ENCODE results near the gene HLA-DMB.

Gene HLA-DMB

GRCh38 chr6:32940656-32941213 is at the start of gene HLA-DMB:
HLA-DMB (minus strand) TSS chr6:32941028; CDS start chr6:32940807, 221 bp downstream.
- TF ChIP-seq GATA2 (IDR thresholded peaks at IDR 0.05; ENCODE audit: low read depth, low read length) (no peak), GATA3 (IDR thresholded peaks at IDR 0.05; ENCODE audit: low read depth, low read length) (no peak)

DNA sequence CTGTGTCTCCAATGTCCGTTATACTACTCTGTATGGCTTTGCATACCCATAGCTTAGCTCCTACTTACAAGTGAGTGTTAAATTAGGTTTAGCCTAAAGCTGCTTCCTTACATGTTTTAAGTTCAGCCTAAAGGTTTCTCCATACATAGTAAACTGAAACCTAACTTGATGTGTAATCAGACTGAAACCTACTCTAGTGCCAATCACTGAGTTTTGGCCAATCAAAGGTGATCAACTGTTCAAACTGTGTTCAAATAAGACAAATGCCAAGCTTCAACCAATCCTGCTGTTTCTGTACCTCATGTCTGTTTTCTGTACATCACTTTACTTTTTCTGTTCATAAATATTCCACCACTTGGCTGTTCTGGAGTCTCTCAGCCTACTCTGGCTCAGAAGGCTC is 48.5 kb upstream of the HLA-DMB start:
- TF ChIP-seq GATA3 (IDR thresholded peaks at IDR 0.05; ENCODE audit: low read depth, low read length) (no peak), GATA2 (IDR thresholded peaks at IDR 0.05; ENCODE audit: low read depth, low read length) (no peak)

- TF ChIP-seq GATA3 (IDR thresholded peaks at IDR 0.05; ENCODE audit: low read depth, low read length) (no peak), GATA2 (IDR thresholded peaks at IDR 0.05; ENCODE audit: low read depth, low read length) (no peak)
Measured at GRCh38 chr6:32984622-32985389, 44.0 kb upstream of the HLA-DMB start.

DNA sequence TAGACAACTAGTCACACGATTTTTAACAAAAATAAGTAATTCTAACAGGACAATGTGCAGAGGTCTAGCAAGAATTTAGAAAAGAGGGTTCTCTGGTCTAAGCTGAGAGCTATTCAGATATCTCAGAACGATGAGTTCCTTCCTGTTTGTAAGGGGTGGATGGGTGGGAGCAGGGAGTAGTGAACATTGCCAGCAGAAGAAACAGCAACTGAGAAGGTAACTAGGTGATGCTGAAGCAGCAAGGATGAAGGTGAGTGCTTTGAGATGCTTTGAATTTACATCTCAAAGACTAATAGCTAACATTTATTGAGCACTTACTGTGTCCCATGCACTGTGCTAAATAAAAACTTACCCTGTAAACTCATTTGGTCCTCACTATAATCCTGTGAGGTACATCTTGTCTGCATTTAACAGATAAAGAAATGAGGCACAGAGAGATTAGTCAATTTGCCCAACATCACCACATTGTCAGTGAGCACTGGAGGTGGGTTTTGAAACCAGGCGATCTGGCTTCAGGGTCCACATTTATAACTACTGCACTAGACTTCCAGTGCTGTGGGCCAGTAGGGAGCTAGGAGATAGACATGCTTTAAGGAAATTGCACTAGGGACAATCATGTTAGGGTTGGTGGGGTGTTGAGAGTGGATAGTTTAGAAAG is 43.3 kb upstream of the HLA-DMB start:
- TF ChIP-seq GATA3 (IDR thresholded peaks at IDR 0.05; ENCODE audit: low read depth, low read length) (no peak), GATA2 (IDR thresholded peaks at IDR 0.05; ENCODE audit: low read depth, low read length) (no peak)

DNA sequence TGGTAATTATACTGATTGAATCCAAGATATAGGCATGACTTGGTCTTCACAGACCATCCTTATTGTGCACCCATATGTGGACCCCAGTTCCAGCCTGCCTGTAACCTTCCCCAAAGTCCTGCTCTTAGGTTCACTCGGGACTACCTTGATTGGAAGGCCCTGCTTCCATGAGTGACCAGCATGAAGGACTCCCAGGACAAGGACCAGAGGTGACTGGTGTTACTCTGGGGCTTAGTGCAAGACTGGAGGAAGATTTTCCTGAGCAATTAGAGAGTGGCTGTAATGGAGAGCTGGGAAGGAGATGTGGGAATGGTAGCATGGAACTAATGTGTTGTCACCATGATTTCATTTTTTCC is 42.6 kb upstream of the HLA-DMB start:
- no peak for TF ChIP-seq GATA3 (IDR thresholded peaks at IDR 0.05; ENCODE audit: low read depth, low read length)
- TF ChIP-seq GATA2 (IDR thresholded peaks at IDR 0.05; ENCODE audit: low read depth, low read length) = no peak

DNA sequence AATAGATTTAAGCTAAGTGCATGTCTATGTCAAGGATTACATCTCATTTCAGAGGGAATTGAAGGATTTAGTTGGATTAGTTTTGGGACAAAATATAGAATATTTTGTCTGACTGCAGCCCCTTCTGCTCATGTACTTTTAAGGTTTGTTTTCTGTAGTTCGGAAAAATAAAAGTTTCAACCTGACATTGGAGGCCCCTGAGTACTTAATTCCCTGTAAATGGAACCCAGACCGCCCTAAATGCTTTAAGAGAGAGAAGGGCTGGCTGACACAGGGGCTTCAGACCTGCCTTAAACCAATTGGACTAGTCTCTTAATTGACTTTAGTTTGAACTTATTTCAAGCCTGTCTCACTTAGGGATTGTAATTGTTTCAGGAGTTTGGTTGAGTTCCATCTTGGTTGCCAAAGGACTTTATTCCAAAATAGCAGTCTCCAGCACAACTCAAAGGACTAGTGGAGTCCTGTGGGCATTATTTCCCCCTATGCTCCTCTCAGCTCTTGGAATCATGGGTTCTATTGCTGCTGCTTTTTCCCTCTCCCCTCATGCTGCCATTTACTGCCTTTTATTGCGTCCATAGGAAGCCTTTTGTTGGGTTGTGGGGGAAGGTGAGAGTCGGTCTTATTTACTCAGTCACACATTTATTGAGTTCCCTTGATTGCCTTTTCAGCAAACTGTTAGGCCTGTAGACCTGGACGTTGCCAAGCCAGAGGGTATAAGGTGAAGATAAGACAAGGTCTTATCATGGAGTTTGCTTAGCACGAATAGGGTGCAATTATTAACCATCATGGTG is 42.1 kb upstream of the HLA-DMB start:
- no peak for TF ChIP-seq GATA2 (IDR thresholded peaks at IDR 0.05; ENCODE audit: low read depth, low read length)
- TF ChIP-seq GATA3 (IDR thresholded peaks at IDR 0.05; ENCODE audit: low read depth, low read length) = no peak

DNA sequence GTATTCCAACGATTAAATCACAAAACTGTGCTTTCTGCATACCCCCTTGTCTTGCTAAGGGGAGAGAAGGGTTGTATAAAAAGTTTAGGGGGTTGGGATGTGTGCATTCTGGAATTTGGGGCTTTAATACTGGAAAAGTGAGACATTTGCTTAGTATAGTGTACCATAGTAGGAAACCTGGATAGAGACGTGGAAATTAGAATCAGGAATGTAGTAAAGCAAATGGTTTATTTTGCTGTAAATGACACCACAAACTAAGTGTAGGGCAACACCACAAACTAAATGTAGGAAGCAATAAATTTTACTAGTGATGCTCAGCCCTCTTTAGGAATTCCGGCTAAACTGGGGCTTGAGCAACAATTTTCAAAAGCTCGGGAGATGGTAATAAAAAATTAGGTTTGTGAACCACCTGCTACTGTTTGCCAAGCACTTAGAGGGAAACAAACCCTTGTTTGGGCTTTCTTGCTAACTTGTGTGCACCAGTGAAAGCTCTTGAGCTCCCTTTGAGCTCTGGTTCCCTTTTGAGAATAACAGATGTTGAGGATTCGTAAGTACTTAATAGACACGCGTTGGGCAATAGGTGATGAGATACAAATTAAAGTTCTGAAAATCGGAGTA is 41.4 kb upstream of the HLA-DMB start:
- TF ChIP-seq GATA3 (IDR thresholded peaks at IDR 0.05; ENCODE audit: low read depth, low read length) (no peak), GATA2 (IDR thresholded peaks at IDR 0.05; ENCODE audit: low read depth, low read length) (no peak)

DNA sequence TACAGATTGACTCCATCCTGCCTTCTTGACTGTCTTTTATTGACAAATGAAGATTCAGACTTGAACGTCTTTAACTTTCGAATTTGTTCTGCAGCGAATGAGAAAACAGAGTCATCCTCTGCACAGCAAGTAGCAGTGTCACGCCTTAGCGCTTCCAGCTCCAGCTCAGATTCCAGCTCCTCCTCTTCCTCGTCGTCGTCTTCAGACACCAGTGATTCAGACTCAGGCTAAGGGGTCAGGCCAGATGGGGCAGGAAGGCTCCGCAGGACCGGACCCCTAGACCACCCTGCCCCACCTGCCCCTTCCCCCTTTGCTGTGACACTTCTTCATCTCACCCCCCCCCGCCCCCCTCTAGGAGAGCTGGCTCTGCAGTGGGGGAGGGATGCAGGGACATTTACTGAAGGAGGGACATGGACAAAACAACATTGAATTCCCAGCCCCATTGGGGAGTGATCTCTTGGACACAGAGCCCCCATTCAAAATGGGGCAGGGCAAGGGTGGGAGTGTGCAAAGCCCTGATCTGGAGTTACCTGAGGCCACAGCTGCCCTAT is 39.7 kb upstream of the HLA-DMB start:
- TF ChIP-seq GATA3 (IDR thresholded peaks at IDR 0.05; ENCODE audit: low read depth, low read length) (no peak), GATA2 (IDR thresholded peaks at IDR 0.05; ENCODE audit: low read depth, low read length) (no peak)

- TF ChIP-seq GATA2 (IDR thresholded peaks at IDR 0.05; ENCODE audit: low read depth, low read length) = no peak
- no peak for TF ChIP-seq GATA3 (IDR thresholded peaks at IDR 0.05; ENCODE audit: low read depth, low read length)
Measured at GRCh38 chr6:32979720-32980487, 39.1 kb upstream of the HLA-DMB start.

DNA sequence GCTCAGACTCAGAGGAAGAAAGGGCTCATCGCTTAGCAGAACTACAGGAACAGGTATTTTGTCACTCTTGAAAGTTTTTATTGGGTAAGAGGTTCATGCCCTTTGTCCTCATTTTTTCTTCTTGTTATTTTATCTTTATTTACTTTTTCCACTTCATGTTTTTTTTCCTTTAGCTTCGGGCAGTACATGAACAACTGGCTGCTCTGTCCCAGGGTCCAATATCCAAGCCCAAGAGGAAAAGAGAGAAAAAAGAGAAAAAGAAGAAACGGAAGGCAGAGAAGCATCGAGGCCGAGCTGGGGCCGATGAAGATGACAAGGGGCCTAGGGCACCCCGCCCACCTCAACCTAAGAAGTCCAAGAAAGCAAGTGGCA is 37.1 kb upstream of the HLA-DMB start:
- TF ChIP-seq GATA3 (IDR thresholded peaks at IDR 0.05; ENCODE audit: low read depth, low read length) (no peak), GATA2 (IDR thresholded peaks at IDR 0.05; ENCODE audit: low read depth, low read length) (no peak)

- no peak for TF ChIP-seq GATA2 (IDR thresholded peaks at IDR 0.05; ENCODE audit: low read depth, low read length)
- no peak for TF ChIP-seq GATA3 (IDR thresholded peaks at IDR 0.05; ENCODE audit: low read depth, low read length)
Measured at GRCh38 chr6:32977272-32977952, 36.6 kb upstream of the HLA-DMB start.

DNA sequence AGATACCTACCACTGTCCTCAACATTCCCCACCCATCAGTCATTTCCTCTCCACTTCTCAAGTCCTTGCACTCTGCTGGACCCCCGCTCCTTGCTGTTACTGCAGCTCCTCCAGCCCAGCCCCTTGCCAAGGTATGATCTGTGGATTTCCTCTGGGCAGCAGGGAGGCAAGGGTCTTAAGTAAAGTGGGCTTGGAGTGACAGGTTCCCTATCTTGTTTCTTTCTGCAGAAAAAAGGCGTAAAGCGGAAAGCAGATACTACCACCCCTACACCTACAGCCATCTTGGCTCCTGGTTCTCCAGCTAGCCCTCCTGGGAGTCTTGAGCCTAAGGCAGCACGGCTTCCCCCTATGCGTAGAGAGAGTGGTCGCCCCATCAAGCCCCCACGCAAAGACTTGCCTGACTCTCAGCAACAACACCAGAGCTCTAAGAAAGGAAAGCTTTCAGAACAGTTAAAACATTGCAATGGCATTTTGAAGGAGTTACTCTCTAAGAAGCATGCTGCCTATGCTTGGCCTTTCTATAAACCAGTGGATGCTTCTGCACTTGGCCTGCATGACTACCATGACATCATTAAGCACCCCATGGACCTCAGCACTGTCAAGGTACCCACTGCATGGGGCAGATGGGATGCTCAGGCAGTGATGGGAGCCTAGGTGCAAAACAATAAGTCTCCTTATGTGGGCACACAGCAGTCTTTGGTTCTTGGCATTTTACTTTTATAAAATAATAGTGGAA is 35.7 kb upstream of the HLA-DMB start:
- no peak for TF ChIP-seq GATA2 (IDR thresholded peaks at IDR 0.05; ENCODE audit: low read depth, low read length)
- no peak for TF ChIP-seq GATA3 (IDR thresholded peaks at IDR 0.05; ENCODE audit: low read depth, low read length)
